Measurements from ENCODE around the gene USF2.

The USF2 gene

DNA sequence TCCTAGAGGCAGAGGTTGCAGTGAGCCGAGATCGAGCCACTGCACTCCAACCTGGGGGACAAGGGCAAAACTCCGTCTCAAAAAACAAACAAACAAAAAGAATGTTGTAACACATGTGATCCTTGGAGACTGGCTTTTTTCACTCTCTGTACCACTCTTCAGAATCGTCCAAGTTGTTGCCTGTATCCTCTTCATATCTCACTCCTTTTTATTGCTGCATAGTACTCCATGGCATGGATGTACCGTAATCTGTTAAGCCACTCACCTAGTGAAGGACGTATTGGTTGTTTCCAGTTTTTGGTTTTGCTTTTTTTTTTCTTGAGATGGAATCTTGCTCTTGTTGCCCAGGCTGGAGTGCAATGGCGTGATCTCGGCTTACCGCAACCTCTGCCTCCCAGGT is 53.3 kb downstream of the USF2 start:
- no peak overlapping the region for H3K4me3 ChIP-seq (ENCODE audit: low read depth, low read length)
- TF ChIP-seq, protein P1, sequence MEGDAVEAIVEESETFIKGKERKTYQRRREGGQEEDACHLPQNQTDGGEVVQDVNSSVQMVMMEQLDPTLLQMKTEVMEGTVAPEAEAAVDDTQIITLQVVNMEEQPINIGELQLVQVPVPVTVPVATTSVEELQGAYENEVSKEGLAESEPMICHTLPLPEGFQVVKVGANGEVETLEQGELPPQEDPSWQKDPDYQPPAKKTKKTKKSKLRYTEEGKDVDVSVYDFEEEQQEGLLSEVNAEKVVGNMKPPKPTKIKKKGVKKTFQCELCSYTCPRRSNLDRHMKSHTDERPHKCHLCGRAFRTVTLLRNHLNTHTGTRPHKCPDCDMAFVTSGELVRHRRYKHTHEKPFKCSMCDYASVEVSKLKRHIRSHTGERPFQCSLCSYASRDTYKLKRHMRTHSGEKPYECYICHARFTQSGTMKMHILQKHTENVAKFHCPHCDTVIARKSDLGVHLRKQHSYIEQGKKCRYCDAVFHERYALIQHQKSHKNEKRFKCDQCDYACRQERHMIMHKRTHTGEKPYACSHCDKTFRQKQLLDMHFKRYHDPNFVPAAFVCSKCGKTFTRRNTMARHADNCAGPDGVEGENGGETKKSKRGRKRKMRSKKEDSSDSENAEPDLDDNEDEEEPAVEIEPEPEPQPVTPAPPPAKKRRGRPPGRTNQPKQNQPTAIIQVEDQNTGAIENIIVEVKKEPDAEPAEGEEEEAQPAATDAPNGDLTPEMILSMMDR (conservative IDR thresholded peaks at IDR 0.05; ENCODE audit: low read depth, low read length): no peak
- DNase-seq (ENCODE audit: low read depth): no peak

DNA sequence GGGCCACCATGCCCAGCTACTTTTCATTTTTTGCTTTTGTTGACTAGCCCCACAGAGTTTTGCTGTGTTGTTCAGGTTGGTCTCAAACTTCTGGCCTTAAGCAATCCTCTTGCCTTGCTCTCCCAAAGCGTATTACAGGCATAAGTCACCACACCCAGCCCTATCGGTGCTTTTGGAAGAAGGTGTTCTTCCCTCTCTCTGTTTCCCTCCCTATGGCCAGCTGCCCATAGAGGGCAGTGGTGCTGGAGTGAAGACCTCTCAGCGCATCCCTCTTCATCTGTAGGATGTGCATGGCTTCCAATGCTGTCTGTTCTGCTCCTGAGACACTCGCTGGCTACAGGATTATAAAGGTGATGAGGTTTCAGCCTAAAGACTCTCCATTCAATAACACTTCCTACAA is 58.9 kb downstream of the USF2 start:
- H3K4me3 ChIP-seq (ENCODE audit: low read depth, low read length): no peak overlapping the region
- DNase-seq (ENCODE audit: low read depth): peak; percentile 12
- TF ChIP-seq, protein P1 (conservative IDR thresholded peaks at IDR 0.05; ENCODE audit: low read depth, low read length): peak; percentile 52

DNA sequence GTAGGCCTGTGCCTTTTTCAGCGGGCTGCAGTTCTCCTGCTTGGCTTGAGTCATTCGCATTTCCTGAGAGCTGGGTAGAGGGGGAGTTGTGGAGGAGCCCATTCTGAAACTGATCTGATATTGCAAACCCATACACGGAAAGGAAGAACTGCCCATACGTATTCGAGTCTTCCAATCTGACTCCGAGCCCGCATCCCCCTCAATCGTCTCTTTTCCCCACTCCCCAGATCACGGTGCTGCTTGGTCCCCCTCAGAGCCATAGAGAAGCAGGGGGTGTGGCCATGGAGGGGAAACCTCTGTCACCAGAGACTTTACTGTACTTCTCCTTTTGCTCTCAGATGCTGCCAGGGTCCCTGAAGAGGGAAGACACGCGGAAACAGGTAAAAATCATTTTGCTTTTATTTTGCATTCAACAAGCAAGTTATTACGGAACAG is 60.1 kb downstream of the USF2 start, which contains the start of gene CD22:
CD22 (plus strand) TSS at position 337 of the 435 bp plus-strand sequence. CDS start 2,854 bp downstream, outside the sequence.
- no peak within 1 kb of the TSS for H3K4me3 ChIP-seq (ENCODE audit: low read depth, low read length)
- DNase-seq (ENCODE audit: low read depth): no peak
- TF ChIP-seq, protein P1 (conservative IDR thresholded peaks at IDR 0.05; ENCODE audit: low read depth, low read length): no peak

DNA sequence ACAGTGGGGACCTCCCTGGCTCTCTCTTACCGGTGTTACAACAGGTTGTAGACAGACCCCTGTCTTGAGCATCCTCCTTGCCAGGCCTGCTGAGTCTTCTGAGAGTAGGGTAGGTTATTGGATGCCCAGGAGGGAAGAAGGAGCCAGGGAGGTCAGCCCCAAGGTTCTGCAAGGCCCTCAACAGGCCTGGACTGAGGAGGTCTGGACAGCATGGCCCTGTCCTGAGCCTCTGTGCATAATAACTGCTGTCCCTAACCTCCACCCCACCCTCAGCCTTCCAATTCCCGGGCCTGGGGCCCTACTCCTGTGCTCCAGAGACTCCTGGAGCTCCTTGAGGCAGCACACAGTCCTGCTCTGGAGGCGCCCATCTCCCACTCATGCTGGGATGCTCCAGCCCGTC is 60.6 kb downstream of the USF2 start:
- H3K4me3 ChIP-seq (ENCODE audit: low read depth, low read length): no peak overlapping the region
- no peak for DNase-seq (ENCODE audit: low read depth)

More for the DNA sequence above, 60.6 kb downstream of the USF2 start:
- TF ChIP-seq, protein P1 (conservative IDR thresholded peaks at IDR 0.05; ENCODE audit: low read depth, low read length): no peak

Measured in choroid plexus epithelial cell (primary cell).